Inflammatory macrophage treated with lipopolysaccharide for 1 hour (primary cell): ENCODE results near the gene C9orf78.

ENCODE experiments used
- DNase-seq, 2 donors: peaks; one replicate each; pipeline ENCODE4 v3.0.0-alpha.2; 2020 to 2022

C9orf78 gene

GRCh38 chr9:129867136-129868022 is 32.3 kb upstream of the C9orf78 start:
- no peak for DNase-seq

DNA sequence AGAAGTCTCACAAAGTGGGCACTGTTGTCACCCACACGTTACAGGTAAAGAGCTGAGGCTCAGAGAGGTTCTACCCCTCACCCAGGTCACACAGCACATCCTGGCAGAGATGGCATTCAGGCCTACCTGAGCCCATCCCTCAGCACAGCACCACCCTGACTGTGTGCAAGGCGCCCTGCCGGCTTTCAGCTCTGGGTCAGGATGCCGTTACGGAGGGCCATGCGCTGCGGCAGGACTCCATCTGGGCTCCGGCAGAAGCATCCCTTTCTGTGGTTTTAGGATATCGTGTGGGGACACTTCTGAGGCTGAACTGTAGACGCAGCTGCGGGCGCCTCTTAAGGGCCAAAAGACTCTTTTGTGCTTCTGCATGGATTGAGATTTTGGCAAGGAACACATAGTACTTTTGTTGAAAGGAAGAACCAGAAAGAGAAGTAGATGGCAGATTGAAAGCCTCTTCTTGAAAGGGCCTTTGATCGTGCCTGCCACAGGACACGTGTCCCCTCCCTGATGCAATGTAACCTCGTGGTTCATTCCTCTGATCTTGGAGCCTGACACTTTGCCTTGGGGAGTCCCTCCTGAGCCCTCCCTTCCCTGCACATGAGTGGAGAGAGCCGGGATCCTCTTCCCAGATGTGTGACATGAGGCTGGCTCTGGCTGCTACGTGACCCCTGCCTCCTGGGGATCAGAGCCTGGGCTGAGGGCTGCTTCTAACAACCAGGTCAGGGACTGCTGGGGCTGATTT is 31.5 kb upstream of the C9orf78 start:
- peak; percentile 26 to 43 for DNase-seq

GRCh38 chr9:129865668-129866320 is 30.7 kb upstream of the C9orf78 start:
- no peak for DNase-seq

GRCh38 chr9:129864991-129865647 is 30.0 kb upstream of the C9orf78 start:
- no peak for DNase-seq

DNA sequence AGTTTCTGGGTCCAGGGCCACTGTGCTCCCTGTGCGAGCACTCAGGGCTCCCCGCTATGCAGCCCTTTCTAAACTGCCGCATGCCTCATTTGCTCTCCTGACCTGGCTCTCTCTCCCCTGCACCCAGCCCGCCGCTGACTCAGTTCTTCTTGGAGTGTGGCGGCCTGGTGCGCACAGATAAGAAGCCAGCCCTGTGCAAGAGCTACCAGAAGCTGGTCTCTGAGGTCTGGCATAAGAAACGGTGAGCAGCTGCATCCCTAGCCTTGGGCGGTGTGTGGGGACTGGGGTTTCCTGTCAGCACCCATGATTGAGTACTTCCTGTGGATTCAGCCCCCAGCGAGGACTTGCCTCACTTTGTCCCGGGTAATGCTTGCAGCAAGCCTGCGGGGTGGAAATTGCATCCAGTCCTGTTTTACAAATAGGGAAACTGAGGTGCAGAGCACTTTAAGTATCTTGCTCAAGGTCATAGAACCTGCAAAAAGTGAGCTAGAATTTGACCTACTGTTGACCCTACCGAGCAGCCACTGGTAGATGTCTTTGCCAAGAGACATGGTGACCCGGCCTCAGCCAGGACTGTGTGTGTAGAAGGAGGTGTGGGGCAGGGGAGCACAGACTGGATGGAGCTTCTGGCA is 28.1 kb upstream of the C9orf78 start:
- DNase-seq = peak; percentile 36 to 54

- no peak for DNase-seq
Measured at GRCh38 chr9:129861447-129861827, 26.4 kb upstream of the C9orf78 start.

- DNase-seq = no peak
Measured at GRCh38 chr9:129860653-129861446, 25.8 kb upstream of the C9orf78 start.

- DNase-seq = no peak
Measured at GRCh38 chr9:129858167-129858962, 23.3 kb upstream of the C9orf78 start.

DNA sequence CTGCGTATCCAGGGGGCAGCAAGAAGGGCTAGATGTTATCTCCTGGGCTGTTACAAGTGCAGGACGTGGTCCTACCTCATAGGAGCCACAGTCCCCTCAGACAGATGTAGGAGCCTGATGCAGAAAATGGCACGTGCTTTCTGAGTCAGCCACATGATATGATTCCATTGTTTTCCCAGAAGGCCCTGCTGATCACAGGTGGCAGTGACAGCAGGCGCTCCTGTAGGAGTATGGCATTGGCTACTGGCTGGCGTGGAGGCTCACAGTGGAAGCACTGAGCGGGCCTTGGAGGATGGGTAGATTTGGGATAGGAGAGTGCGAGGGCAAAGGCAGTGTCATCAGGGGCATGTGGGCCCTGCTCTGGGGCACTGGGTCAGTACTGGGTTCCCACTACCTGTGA is 22.1 kb upstream of the C9orf78 start:
- DNase-seq = no peak

GRCh38 chr9:129854588-129855110 is 19.6 kb upstream of the C9orf78 start:
- DNase-seq = no peak

DNA sequence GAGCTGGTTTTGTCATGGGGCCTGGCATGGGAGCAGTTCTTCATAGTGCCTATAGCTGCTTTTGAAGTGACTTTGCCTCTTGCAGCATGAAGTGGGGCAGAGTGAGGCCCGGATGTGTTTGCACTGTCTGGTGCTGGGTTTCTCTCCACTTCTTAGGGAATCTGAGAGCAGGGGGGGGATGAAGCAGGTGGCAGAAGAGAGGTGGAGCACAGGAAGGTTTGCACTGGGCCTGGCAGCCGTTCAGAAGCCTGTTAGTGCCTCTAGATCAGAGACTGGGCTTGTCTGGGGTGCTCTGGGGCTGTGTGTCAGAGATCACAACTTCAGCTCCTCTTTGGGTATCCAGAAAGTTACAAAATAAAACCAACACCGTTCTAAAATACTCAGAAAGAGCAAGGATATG is 18.5 kb upstream of the C9orf78 start:
- DNase-seq = no peak

DNA sequence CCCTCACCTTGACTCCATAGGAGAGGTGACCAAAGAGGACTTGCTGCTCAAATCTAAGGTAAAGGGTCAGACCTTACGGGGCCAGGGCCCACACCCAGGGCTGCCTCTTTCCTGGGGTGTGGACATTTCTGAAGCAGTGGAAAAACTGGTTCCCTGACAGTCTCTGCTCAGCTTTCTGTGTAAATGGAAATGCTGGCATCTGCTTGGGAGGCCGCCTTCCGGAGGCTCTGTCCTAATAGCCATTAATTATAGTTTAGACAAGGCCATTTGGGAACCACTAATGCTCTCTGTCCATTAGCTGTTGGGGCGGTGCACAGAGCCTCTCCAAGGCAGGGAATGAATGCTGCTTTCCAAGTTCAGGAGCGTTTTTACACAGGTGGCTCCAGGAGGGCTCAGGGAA is 17.5 kb upstream of the C9orf78 start:
- no peak for DNase-seq

DNA sequence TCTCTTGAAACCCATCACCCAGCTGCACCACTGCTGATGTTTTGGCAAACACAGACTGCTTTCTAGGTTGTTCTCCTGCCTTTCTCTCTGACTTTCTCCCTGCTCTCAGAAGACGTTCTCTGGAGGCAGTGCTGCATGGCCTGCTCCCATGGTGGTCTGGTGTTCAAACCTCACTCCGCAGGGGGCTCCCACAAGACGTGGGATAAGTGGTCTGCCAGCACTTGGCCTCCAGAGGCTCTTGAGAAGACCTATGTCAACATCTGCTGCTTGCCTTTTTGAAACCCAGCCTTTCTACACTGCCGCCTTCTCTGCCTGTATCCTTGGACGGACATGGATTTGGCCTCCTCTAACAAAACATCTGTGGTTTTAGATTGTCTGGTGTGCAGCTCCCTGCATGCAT is 16.7 kb upstream of the C9orf78 start:
- DNase-seq = no peak

- DNase-seq = no peak
Measured at GRCh38 chr9:129850821-129851550, 15.9 kb upstream of the C9orf78 start.

- no peak for DNase-seq
Measured at GRCh38 chr9:129849901-129850300, 14.8 kb upstream of the C9orf78 start.

DNA sequence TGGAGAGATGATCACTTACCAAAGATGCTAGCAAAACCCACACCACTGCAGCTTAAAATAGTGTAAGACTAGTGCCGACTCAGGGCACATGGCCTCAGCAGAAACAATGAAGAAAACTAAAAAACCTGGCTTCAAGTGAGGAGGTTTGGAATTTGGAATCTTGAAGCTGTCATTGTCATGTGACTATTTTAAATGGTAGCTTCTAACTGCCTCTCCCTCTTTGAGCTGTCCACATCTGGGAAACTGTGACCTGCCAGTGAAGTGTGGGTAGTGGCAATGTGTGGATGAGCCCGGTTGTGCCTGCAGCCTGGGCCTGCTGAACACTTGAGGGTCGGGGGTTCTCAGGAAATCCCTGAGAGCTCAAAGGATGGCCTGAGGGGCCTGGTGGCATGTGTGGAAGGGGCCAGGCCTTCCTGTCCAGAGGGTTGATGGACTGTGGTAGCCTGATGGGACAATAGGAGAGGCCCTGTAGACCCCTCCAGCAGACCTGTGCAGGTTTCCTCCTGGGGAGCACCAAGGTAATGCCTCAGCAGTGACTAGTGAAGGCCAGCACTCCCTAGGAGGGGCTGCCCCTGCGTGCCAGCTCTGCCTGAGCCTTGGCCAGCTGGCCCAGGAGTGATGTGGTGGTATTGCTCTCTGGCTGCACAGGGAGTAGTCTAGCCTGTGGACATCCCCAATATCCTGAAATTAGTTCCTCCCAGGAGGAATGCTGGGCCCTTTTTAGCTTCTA is 13.8 kb upstream of the C9orf78 start:
- DNase-seq = no peak

- no peak for DNase-seq
Measured at GRCh38 chr9:129845373-129845772, 10.3 kb upstream of the C9orf78 start.

GRCh38 chr9:129841071-129841470 is 6.0 kb upstream of the C9orf78 start:
- DNase-seq = no peak

DNA sequence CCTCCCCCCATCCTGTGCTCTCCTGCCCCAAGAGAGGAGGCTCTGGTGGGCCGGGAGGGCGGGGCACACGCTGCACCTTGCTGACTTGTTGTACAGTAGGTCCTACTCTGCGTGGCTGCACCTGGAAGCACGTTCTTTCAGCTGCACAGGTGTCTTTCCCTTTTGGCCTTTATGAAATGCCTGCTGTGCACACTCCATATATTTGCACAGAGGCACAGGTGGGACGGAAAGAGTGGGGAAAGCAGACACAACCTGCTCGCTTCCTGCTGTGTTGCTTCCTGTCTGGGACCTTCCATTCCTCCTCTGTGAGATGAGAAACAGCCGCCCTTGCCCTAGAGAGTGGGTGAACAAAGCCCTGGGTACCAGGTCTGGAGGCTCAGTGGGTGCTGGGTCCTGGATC is 5.0 kb upstream of the C9orf78 start:
- no peak for DNase-seq
